Keratinocyte (primary cell): ENCODE data around the gene TIAM2. TPM values are rescaled to one million over a fixed set of nuclear protein-coding genes. Genes with fewer than 3 reads are reported as not detected.

Experiments
- DNase-seq: peaks from one replicate; pipeline ENCODE4 v3.0.0-alpha.2; 2011; ENCODE audit warnings: low read depth, missing footprints, low spot score
- FAIRE-seq: peaks from 2 replicates; lab custom pipeline; 2011; peaks lifted over from hg19 to GRCh38; lab: Jason Lieb, UNC
- H2AFZ ChIP-seq: 2 replicates; pipeline ENCODE4 v1.6.0; 2012; ENCODE audit warnings: low read length, control low read depth, inconsistent platforms; ENCODE audit not compliant: control insufficient read depth
- H3K27ac ChIP-seq: 2 replicates; pipeline ENCODE4 v1.5.1; 2011; ENCODE audit warnings: low read length; ENCODE audit not compliant: control insufficient read depth, insufficient read depth
- H3K27me3 ChIP-seq: 3 replicates; pipeline ENCODE4 v1.6.0; 2011; ENCODE audit warnings: low read length; ENCODE audit not compliant: control insufficient read depth, insufficient read depth; ENCODE audit errors: extremely low read depth
- H3K36me3 ChIP-seq, 2 experiments: 2 replicates in 1 of 2; 3 replicates in 1 of 2; pipeline ENCODE4 v1.5.1; 2011; ENCODE audit warnings: low read length in 2 of 2, mild to moderate bottlenecking in 1 of 2; ENCODE audit not compliant: control insufficient read depth in 2 of 2, insufficient read depth in 2 of 2; ENCODE audit errors: extremely low read depth in 1 of 2
- H3K4me1 ChIP-seq: 3 replicates; pipeline ENCODE4 v1.5.1; 2011; ENCODE audit warnings: low read length; ENCODE audit not compliant: control insufficient read depth, insufficient read depth; ENCODE audit errors: extremely low read depth
- H3K4me2 ChIP-seq: 3 replicates; pipeline ENCODE4 v1.6.0; 2011; ENCODE audit warnings: low read depth, low read length; ENCODE audit not compliant: control insufficient read depth, insufficient read depth; ENCODE audit errors: extremely low read depth
- H3K4me3 ChIP-seq, 3 experiments: fragments of 200-600 bp in 1 of 3; sonication (generic) in 1 of 3; 2 replicates in 2 of 3; 3 replicates in 1 of 3; pipeline ENCODE4 v1.5.1; 2011 to 2016; ENCODE audit warnings: low read length in 3 of 3, mild to moderate bottlenecking in 3 of 3, control low read depth in 2 of 3, inconsistent platforms in 1 of 3, low read depth in 1 of 3, mixed read lengths in 1 of 3, mixed run types in 1 of 3, moderate library complexity in 1 of 3; ENCODE audit not compliant: control insufficient read depth in 2 of 3, insufficient read depth in 2 of 3; ENCODE audit errors: extremely low read depth in 1 of 3
- H3K79me2 ChIP-seq: 2 replicates; pipeline ENCODE4 v1.6.0; 2012; ENCODE audit warnings: low read length; ENCODE audit not compliant: control insufficient read depth, insufficient read depth
- H3K9ac ChIP-seq: 3 replicates; pipeline ENCODE4 v1.6.0; 2011; ENCODE audit warnings: low read length; ENCODE audit not compliant: control insufficient read depth, insufficient read depth; ENCODE audit errors: extremely low read depth
- H3K9me1 ChIP-seq: 3 replicates; pipeline ENCODE4 v1.6.0; 2011; ENCODE audit warnings: low read length; ENCODE audit not compliant: control insufficient read depth, insufficient read depth; ENCODE audit errors: extremely low read depth
- H3K9me3 ChIP-seq: 2 replicates; pipeline ENCODE4 v1.5.1; 2012; ENCODE audit warnings: low read depth, low read length; ENCODE audit not compliant: control insufficient read depth
- H4K20me1 ChIP-seq: 3 replicates; pipeline ENCODE4 v1.6.0; 2011; ENCODE audit warnings: low read length; ENCODE audit not compliant: control insufficient read depth, insufficient read depth; ENCODE audit errors: extremely low read depth
- EZH2 ChIP-seq: IDR thresholded peaks from one replicate; pipeline ENCODE4 v1.6.1; 2012; ENCODE audit warnings: inconsistent platforms, mild to moderate bottlenecking, low read length, moderate library complexity
- dilution Hi-C: fragments of 300-500 bp; cut with MboI; formaldehyde crosslinking; loops from one replicate; pipeline ENCODE4 v1.7.0; 2020; ENCODE audit warnings: low sequenced_read_pairs; ENCODE audit not compliant: extremely low pct_ligation_motif_present
- polyA plus RNA-seq, 5 experiments: library from polyadenylated mRNA; depleted of rRNA in 3 of 5; stranded (reverse) in 3 of 5; stranded (forward) in 1 of 5; unstranded in 1 of 5; fragments of >200 nt; gene quantifications; 1 replicate in 1 of 5; 2 replicates in 3 of 5; 3 replicates in 1 of 5; pipeline versions ENCODE4 v1.2.1 to v1.2.3, GENCODE V29; 2011 to 2012; ENCODE audit warnings: missing spikeins in 2 of 5, low read depth in 1 of 5, low replicate concordance in 1 of 5
- TF ChIP-seq, protein P1 (sequence below), 3 experiments: IDR thresholded peaks in 1 of 3; conservative IDR thresholded peaks in 1 of 3; optimal IDR thresholded peaks in 1 of 3; 2 replicates in 2 of 3; 3 replicates in 1 of 3; pipeline versions ENCODE3 to v1.5.1; 2011; ENCODE audit warnings: low read length in 3 of 3, mild to moderate bottlenecking in 3 of 3, moderate library complexity in 2 of 3, control low read depth in 1 of 3, inconsistent platforms in 1 of 3; ENCODE audit not compliant: insufficient read depth in 2 of 3; ENCODE audit errors: extremely low read depth in 1 of 3

The TIAM2 gene
- polyA plus RNA-seq, 1 donor (not counting 4 experiments of a cell fraction or from before 2014, with no cell fraction given), result 4.0 TPM

DNA sequence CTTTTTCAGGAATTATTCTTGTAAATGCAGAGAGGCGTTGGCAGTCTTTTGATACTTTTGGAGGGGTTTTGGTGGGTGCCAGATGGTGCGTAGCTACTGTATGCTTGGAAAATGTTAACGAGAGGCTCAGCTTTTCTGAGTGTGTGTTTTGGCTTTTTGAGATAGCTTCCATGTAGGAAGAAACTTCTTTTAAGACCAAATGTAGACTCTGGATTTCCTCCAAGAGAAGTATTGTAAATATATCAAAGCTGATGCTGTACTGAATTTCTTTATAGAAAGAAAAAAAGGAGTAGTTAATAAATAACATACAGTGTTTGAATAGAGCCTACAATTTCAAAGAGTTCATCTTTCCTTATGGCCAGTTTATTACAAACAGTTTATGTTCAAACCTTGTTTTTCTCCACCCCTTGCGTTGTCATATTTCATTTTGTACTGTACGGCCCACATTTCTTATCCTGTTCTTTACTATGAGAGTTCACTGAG, 16.7 kb downstream of the TIAM2 start:
- Histone ChIP-seq H3K9me3 (no peaks in the 10 kb centered on the region), H3K4me3 (no peak overlapping the region), H3K36me3 (no peaks in the 10 kb centered on the region), H3K9ac (no peak overlapping the region), H3K4me1 (no peaks in the 10 kb centered on the region), H3K4me2 (no peak overlapping the region), H2AFZ (no peak overlapping the region), H3K9me1 (no peaks in the 10 kb centered on the region), H3K79me2 (no peaks in the 10 kb centered on the region), H3K27me3 (no peaks in the 10 kb centered on the region), H4K20me1 (no peaks in the 10 kb centered on the region), H3K27ac (no peak overlapping the region)
- TF ChIP-seq, protein P1, sequence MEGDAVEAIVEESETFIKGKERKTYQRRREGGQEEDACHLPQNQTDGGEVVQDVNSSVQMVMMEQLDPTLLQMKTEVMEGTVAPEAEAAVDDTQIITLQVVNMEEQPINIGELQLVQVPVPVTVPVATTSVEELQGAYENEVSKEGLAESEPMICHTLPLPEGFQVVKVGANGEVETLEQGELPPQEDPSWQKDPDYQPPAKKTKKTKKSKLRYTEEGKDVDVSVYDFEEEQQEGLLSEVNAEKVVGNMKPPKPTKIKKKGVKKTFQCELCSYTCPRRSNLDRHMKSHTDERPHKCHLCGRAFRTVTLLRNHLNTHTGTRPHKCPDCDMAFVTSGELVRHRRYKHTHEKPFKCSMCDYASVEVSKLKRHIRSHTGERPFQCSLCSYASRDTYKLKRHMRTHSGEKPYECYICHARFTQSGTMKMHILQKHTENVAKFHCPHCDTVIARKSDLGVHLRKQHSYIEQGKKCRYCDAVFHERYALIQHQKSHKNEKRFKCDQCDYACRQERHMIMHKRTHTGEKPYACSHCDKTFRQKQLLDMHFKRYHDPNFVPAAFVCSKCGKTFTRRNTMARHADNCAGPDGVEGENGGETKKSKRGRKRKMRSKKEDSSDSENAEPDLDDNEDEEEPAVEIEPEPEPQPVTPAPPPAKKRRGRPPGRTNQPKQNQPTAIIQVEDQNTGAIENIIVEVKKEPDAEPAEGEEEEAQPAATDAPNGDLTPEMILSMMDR (optimal IDR thresholded peaks at IDR 0.05 in 1 of 3, IDR thresholded peaks at IDR 0.05 in 1 of 3, conservative IDR thresholded peaks at IDR 0.05 in 1 of 3; ENCODE audit: extremely low read depth in 1 of 3, insufficient read depth in 2 of 3, low read length in 3 of 3), result no peak
- no peak for TF ChIP-seq EZH2
- dilution Hi-C loops, result no loop called here
- DNase-seq (no peak), FAIRE-seq (no peak)

DNA sequence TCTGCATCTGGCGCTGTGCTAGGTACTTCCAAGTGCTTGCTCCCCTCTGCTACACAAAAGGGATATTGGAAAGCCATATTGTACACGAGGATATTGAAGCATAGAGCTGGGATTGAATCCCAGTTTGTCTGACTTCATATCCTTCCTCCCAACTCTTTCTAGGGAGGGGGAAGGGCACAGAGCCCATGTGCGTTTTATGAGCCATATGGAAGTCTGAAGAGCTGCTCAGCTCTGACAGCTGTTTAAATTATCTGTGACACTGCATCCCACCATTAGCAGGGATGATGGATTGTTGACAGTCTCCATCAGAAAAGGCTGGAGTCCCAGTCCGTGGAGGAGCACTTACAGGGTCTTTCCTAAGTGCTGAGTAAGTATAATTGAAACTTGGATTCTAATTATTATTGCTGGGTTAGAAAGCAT, 18.4 kb downstream of the TIAM2 start:
- H3K4me2 ChIP-seq, result no peak overlapping the region
- TF ChIP-seq, protein P1 (optimal IDR thresholded peaks at IDR 0.05 in 1 of 3, IDR thresholded peaks at IDR 0.05 in 1 of 3, conservative IDR thresholded peaks at IDR 0.05 in 1 of 3; ENCODE audit: extremely low read depth in 1 of 3, insufficient read depth in 2 of 3, low read length in 3 of 3), result no peak
- TF ChIP-seq EZH2, result no peak
- H3K36me3 ChIP-seq, result no peaks in the 10 kb centered on the region
- FAIRE-seq (no peak), DNase-seq (no peak)
- no peaks in the 10 kb centered on the region for H3K4me1 ChIP-seq
- no peaks in the 10 kb centered on the region for H3K79me2 ChIP-seq
- no peaks in the 10 kb centered on the region for H4K20me1 ChIP-seq
- H3K9me3 ChIP-seq, result no peaks in the 10 kb centered on the region
- H3K27ac ChIP-seq, result no peak overlapping the region
- dilution Hi-C loops, result no loop called here
- no peaks in the 10 kb centered on the region for H3K9me1 ChIP-seq
- no peak overlapping the region for H2AFZ ChIP-seq
- no peak overlapping the region for H3K4me3 ChIP-seq
- H3K27me3 ChIP-seq, result no peaks in the 10 kb centered on the region
- H3K9ac ChIP-seq, result no peak overlapping the region
